ENCODE results near the gene TAGAP.
"Not testable (repeated sequence)": the region's sequence is repeated elsewhere in the genome, so short reads cannot be mapped to it uniquely, and the experiment has no call there.

Gene TAGAP

DNA sequence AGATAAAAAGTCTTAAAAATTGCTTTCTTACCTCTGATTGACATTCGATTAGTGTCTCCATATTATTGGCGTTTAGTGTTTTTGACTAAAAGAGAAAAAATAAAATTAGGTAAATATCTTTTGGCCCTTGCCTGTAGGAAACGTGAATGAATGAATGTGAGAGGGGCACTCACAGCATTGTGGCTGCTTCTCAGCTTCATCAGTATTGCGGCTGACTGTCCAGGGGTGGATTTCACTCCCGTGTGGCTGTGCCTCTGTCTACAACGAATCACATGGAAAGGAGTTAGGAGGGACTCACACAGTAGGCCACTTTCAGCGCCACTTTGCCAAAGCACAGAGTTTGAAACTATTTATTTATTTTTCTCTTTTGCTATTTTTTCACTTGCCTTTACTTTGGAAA, 844 bp downstream of the TAGAP start:
- peak; percentile 55 for DNase-seq (ENCODE audit: low spot score)

GRCh38 chr6:159043251-159043650, 1.5 kb downstream of the TAGAP start:
- peak; percentile 88 for DNase-seq (ENCODE audit: low spot score)

DNA sequence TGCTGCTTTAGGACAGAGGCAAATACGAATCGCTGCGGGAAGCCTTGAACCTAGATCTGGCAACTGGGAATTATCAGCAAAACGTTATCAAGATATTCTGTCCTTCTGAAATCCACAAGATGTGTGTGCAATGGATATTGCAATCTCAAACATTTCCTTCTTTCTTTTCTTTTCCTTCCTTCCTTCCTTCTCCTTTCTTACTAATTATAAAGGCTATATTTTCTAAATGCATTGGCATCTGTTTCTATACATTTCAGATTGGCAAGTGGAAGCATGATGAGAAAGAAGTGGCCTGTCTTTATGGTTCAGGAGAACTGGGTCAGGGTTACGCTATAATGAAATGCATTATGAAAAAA, 2.0 kb downstream of the TAGAP start:
- no peak for DNase-seq (ENCODE audit: low spot score)

DNA sequence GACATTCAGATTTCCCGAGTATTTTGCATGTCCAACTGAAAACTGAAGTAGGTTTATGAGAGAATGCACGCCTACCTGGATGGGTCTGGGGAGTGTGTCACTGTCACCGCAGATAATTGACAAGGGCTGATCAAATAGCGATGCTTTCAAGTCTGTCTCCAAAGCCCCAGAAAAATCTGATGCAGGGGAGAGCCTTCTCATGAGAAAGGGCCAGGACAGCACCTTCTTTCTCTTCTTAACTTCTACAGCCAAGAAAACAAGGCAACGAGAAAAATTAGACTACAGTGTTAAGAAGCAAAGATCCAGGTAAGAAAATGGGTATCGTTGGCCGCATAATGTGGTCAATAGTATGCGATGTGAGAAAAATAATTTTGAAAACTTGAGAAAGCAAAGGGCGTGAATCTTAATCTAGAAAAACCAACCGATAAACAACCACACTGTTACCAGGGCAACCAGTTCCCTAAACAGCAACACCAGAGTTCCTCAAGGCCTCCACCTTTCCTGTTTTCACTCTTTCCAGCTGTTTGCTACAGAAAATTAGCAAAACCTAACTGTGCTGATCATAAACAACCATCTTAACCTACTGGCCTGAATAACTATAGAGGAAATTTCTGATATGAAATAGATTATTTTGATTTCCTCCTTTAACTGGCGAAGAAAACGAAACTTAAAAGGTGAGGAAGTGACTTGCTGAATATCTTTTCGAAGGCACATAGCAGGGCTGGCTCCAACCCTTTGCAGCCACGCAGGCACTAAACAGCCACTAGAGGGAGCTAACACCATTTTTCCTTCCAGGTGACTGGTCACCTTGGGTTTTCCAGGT, 2.6 kb downstream of the TAGAP start:
- DNase-seq (ENCODE audit: low spot score) = peak; percentile 92

- no peak for DNase-seq (ENCODE audit: low spot score)
Measured at GRCh38 chr6:159041181-159041580, 3.6 kb downstream of the TAGAP start.

- no peak for DNase-seq (ENCODE audit: low spot score)
Measured at GRCh38 chr6:159039885-159040258, 4.9 kb downstream of the TAGAP start.

DNA sequence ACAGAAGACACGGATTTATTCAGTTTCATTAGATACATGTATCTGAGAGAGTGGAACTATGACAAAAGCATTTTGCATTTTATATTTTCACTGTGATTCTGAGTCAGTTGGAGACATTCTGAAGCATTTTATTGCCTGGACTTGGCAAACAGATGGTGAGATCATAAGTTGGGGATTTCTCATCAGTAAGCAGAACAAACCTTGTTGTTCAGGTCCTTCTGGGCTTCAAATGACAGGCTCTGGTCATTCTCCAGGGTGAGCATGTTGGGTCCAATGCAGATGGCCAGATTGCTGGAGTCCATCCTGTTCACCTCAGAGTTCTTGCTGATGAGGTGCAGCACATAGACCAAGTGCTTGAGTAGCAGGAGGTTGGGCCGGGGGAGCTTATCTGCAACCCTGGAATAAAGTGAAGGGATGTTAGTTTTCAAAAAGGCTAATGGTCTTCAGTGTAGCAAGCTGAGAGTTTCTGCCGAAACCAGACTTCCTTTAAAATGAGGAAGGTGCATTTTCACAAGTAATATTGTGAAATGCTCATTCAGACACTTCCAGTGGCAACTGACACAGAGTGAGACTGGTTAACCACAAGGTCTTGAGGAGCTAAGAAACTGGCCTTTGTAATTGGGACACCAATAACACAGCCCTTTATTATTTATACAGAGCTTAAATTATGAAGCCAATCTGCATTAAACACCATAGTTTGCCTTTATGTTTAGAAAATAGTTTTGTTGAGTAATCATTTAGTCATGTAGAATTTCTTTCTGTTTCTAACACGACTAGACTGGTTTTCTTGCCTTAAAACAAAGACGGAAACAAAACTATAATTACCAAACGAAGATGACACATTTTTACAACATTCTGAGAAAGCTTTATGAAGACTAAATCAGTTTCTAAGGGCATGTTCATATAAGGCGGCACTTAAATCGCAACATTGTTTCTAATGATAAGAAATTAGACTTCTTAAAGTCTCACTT, 5.6 kb downstream of the TAGAP start:
- peak; percentile 71 for DNase-seq (ENCODE audit: low spot score)

DNA sequence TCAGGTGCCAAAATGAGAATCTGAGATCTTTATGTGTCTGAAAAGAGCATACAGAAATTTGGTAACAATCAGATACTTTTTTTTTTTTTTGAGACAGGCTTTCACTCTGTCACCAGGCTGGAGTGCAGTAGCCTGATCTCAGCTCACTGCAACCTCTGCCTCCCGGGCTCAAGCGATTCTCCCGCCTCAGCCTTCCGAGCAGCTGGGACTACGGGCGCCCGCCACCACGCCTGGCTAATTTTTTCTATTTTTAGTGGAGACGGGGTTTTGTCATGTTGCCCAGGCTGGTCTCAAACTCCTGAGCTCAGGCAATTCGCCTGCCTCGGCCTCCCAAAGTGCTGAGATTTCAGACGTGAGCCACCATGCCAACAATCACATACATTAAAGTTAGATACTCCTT, 6.5 kb downstream of the TAGAP start:
- DNase-seq (ENCODE audit: low spot score) = not testable (repeated sequence)

DNA sequence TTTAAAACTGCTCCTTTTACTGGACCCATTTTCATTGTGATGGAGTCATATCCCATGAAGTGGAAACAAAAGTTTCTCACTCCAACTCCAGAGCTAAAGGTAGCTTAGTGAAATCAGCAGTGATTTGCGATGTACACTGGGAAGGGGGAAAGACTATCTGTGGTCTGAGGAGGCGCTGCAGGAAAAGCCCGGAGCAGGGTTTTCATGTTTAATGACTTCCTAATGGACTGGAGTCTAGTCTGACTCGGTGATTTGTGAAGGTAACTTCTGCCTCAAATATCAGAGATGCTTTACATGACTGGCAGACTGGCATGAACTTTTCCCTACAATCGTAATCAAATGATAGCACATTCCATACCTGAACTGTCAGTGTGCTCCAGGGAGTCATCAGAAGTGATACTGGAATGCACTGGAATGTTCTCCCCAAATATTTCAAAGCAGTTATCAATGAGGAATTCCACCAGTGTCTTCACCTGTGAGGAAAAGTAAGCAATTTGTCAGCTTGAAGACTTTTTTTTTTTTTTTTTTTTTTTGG, 7.0 kb downstream of the TAGAP start:
- DNase-seq (ENCODE audit: low spot score) = no peak

DNA sequence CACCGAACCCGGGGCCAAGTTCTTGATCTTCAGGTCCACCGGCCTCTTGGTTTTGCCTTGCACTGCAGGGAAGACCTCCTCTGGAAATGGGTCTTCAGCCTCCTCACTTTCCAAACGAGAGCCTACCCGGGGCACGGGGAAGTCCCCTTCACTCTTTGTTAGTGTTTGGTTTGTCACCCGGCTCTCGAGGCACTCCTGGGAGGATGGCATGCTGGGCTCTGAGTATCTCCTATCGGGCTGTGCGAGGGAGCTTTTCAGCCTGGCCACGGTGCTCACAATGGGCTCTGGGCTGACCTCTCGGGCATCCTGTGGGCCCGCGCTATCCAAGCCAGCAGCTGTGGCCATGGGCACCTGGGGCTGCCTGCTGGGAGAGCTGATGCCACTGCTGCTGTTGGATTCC, 8.1 kb downstream of the TAGAP start:
- DNase-seq (ENCODE audit: low spot score) = no peak

GRCh38 chr6:159035891-159036290, 8.9 kb downstream of the TAGAP start:
- DNase-seq (ENCODE audit: low spot score) = no peak

- no peak for DNase-seq (ENCODE audit: low spot score)
Measured at GRCh38 chr6:159033160-159034049, 11.4 kb downstream of the TAGAP start.

DNA sequence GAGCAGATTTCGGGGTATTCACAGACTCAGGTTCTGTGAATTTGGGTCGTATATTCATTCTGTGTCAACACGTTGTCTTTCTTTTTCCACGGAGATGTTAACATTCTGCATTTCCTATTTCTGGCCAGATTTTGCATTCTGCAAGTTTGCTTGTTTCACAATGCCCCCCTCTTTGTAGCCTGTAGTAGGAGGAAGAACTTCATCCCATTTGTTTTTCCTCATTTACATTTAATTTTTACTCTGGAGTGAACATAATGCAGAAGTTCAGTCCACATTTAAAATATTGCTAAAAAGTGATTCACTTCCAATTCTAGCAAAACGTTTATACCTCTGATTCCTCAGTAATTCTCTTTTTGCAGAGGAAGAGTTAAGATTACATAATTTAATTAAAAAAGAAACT, 12.9 kb downstream of the TAGAP start:
- DNase-seq (ENCODE audit: low spot score) = no peak

- no peak for DNase-seq (ENCODE audit: low spot score)
Measured at GRCh38 chr6:159030168-159030567, 14.6 kb downstream of the TAGAP start.

DNA sequence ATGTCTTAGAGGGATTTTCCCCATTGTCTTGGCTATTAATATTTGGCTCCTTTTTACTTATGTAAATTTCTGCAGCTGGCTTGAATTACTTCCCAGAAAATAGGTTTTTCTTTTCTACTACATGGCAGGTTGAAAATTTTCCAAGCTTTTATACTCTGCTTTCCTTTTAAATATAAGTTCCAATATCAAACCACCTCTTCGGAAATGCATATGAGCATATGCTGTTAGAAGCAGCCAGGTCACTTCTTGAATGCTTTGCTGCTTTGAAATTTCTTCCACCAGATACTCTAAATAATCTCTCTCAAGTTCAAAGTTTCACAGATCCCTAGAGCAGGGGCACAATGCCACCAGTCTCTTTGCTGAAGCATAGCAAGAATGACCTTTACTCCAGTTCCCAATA, 19.6 kb downstream of the TAGAP start:
- DNase-seq (ENCODE audit: low spot score) = not testable (repeated sequence)

GRCh38 chr6:159023893-159024292, 20.9 kb downstream of the TAGAP start:
- DNase-seq (ENCODE audit: low spot score) = no peak

DNA sequence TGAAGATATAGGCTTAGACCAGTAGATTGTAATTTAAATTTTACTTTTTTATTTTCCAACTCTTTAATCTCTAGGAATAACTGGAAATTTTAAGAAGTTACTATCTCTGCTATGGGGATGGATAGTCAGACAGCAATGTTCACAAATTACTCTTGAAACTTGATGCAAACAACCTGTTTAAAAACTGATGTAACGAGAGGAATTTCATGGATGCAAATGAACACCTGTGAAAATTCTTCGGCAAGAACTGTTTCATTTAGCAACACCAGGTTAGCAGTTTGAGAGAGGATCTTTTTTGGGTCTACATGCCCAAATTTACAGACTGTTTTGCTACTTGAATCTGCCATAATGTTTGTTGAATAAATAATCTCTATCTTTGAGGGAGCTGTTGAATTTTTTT, 24.8 kb downstream of the TAGAP start:
- DNase-seq (ENCODE audit: low spot score) = no peak

DNA sequence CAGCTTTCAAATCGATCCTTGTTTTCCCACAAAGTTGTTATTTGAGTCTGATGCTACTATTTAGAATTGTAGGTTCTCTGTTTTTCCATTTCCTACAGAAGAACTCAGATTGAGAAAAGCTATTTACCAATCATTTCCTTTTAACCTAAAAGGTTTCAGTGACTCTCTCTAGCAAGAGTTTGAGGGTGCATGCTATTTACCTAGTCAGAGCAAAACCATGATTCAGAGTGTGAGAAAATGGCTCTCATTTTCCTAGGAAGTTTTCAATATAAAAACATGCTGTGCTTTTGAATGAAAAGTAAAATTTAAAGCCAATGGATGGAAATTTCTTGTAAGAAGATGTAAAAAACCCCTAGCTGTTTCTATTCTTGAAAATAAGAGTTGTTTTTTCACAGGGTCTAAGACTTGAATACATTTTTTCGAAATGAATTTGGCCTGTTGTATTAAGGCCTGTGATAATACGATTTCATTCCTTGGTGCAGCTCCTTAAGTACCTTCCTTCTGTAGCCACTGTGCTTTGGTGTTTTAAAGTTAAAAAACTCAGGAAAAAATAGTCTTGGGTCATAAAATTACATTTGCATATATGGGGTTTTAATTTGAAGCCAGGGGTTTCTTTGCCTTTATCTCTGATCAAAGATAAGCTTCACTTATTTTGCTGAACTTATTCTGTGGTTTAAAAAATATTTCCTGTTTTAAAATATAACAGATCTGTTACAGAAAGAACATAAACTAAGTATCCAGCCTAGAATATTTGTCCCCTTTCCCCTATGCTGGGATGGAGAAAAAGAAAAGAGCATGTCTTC, 26.8 kb downstream of the TAGAP start:
- peak; percentile 39 for DNase-seq (ENCODE audit: low spot score)

DNA sequence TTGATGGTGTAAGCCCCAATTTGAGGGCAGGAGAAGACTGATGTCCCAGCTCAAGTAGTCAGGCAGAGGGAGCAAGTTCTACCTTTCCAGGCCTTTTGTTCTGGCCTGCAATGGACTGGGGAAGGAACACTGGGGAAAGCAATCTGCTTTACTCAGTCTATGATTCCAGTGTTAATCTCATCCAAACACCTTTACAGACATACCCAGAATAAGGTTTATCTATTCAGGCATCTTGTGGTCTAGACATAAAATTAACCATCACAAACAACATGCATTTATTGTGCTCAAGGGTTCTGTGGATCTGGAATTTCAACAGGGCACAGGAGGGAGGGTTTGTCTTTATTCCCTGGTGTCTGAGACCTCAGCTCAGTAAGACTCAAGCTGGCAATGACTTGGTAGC, 30.4 kb downstream of the TAGAP start:
- no peak for DNase-seq (ENCODE audit: low spot score)

GRCh38 chr6:159013229-159013628, 31.6 kb downstream of the TAGAP start:
- DNase-seq (ENCODE audit: low spot score) = no peak

GRCh38 chr6:159012201-159012600, 32.6 kb downstream of the TAGAP start:
- no peak for DNase-seq (ENCODE audit: low spot score)

Measured in CD4-positive, alpha-beta T cell treated with Interleukin-15 for 4 hours (primary cell).